Ureter (tissue), 1 donor: ENCODE data around the gene ANKRD35. TPM values are rescaled to one million over a fixed set of nuclear protein-coding genes. Genes with fewer than 3 reads are reported as not detected.
"Not testable (repeated sequence)": the region's sequence is repeated elsewhere in the genome, so short reads cannot be mapped to it uniquely, and the experiment has no call there.

ENCODE experiments used
- DNase-seq: peaks from one replicate; pipeline ENCODE4 v3.0.0-alpha.2; 2020; ENCODE audit warnings: low spot score
- total RNA-seq: library from RNA; stranded (reverse); gene quantifications from one replicate; pipeline ENCODE4 v1.2.4, GENCODE V29; 2023
- donor health status: DM: yes; HTN: yes; CAD: no.

The ANKRD35 gene, protein sequence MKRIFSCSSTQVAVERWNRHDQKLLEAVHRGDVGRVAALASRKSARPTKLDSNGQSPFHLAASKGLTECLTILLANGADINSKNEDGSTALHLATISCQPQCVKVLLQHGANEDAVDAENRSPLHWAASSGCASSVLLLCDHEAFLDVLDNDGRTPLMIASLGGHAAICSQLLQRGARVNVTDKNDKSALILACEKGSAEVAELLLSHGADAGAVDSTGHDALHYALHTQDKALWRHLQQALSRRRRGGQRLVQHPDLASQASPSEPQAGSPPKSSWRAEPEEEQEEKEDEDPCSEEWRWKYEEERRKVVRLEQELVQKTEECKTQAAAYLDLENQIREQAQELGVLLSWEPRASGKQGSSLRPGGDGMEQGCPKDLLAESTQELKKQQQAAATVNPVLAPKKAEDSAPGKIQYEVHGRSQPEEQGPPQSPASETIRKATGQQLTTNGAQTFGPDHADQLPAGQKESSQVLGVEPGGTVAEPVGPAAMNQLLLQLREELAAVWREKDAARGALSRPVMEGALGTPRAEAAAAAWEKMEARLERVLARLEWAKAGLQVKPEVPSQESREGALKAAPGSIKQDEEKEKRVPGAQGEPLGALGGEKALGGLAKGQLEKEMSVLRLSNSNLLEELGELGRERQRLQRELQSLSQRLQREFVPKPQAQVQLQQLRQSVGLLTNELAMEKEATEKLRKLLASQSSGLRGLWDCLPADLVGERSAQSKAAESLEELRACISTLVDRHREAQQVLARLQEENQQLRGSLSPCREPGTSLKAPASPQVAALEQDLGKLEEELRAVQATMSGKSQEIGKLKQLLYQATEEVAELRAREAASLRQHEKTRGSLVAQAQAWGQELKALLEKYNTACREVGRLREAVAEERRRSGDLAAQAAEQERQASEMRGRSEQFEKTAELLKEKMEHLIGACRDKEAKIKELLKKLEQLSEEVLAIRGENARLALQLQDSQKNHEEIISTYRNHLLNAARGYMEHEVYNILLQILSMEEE
- 4.2 TPM for total RNA-seq

DNA sequence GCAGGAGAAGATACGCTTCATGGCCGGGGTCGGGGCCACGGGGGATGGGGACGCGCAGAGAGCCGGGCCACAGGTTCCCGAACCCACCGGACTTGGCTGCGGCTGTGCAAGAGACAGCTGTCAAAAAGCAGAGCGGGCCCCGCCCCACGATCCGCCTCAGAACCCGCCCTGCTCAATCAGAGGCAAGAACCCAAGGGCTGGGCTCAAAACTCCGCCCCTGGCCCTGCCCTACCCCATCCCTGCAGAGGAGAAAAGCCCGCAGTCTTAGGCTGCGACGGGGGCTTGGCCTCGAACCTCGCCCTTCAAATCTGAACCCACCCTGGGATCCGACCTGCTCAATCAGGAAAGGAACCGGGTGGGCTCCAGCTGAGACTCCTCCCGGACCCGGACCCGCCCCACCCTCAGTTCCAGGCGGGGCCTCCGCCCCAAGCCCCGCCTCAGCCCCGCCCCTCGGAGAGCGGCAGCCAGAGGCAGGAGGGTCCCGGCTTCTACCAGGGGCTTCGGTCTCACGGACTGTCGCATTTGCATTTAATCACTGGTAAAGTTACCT lies at the start of gene ANKRD35:
TSS of gene ANKRD35 (minus strand) at position 129 of the 550 bp plus-strand sequence. CDS start at position 21, 108 bp downstream.
- peak; percentile 86 for DNase-seq

- DNase-seq, result not testable (repeated sequence)
These were observed 46.9 kb upstream of the ANKRD35 start for GRCh38 chr1:145932522-145933009.

- no peak for DNase-seq
These were observed 42.4 kb upstream of the ANKRD35 start for GRCh38 chr1:145927916-145928643.

- DNase-seq, result peak; percentile 98
These were observed 41.6 kb upstream of the ANKRD35 start, which contains the start of gene RBM8A for GRCh38 chr1:145927063-145927886. TSS of gene RBM8A (minus strand) at chr1:145927484. CDS start at chr1:145927426, 58 bp downstream.

DNA sequence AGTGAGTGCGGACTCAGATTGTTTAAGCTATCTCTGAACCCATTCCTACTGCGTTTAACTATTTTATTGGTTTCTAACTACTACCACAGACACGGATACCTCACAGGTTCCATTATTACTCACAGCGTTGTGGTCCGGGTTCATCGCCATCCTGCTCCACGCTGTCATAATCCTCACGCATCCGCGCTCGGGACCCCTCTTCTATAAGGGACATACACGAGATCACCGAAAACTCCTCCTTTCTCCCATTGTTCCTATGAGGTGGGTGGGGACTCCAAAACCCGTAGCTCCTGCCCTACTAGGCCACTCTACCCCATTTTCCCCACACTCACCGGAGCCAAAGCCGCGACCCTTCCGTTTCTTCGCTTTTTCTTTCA lies 41.0 kb upstream of the ANKRD35 start:
- no peak for DNase-seq

DNA sequence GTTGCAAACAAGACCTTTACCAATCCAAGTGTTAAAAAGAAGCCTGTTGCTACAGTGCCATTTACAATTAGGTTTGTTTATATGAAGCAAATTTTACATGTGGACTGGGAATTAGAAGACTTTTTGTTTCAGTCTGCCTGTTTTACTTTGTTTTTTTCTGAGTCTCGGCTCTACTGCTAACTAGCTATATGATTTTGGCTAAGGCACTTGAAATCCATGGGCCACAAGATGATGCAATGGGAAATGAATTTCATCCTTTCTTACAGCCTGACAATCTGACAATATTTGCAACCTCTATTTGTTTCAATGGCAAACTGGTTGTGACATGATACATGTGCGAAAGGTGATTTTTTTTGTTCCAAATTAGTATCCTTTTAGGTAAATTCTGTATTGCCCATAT lies 36.6 kb upstream of the ANKRD35 start:
- DNase-seq, result no peak

- not testable (repeated sequence) for DNase-seq
These were observed 34.6 kb upstream of the ANKRD35 start for GRCh38 chr1:145920297-145920696.

GRCh38 chr1:145918992-145919939 lies 33.6 kb upstream of the ANKRD35 start:
- peak; percentile 67 for DNase-seq

- DNase-seq, result peak; percentile 93
These were observed 32.7 kb upstream of the ANKRD35 start, which contains the start of gene PEX11B for GRCh38 chr1:145918144-145918991. TSS of gene PEX11B (minus strand) at chr1:145918717. CDS start at chr1:145918688, 29 bp downstream.

DNA sequence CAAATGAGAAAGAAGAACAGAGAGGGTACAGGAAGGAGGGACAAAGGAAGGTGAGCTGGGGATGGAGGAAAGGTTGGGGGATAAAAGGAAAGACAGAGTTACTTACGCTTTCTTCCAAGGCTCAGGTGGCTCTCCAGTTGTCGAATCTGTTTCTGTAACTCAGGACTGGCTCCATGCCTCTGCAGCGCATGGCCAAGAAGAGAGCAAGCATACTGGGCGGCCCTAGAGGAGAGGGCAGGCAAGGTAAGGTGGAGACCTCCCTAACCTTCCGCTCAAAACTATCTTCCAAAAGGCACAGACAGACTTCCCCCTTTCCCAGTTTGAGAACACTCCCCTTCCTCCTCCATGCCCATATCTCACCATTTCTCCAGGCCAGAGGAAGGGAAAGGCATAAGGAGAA lies 31.9 kb upstream of the ANKRD35 start:
- DNase-seq, result no peak

GRCh38 chr1:145916745-145917144 lies 31.1 kb upstream of the ANKRD35 start:
- DNase-seq, result no peak

DNA sequence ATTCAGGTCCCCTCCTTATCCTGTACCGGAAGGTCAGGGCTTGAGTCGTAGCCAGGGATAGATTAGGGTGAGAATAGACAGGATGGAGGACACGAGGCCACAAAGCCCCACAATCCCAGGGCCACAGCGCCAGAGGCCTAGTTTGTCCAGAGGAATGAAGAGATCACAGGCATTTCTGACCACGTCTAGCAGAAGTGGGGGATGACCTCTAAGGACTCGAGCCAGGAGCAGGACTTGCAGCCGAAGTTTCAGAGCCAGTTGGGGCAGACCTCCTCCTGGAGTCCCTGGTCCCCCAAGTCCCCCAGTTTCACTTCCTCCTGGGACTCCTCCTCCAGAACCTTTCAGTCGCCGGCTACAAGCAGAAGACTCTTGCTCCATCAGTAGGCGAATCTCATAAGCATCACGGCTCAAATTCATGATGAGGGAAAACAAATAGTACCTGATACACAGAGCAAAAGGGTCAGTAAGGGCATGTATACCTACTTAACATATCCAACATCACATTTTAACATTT lies 26.5 kb upstream of the ANKRD35 start:
- no peak for DNase-seq

GRCh38 chr1:145908653-145909052 lies 23.0 kb upstream of the ANKRD35 start:
- no peak for DNase-seq

- DNase-seq, result peak; percentile 36
These were observed 21.5 kb upstream of the ANKRD35 start for GRCh38 chr1:145906954-145907753.

DNA sequence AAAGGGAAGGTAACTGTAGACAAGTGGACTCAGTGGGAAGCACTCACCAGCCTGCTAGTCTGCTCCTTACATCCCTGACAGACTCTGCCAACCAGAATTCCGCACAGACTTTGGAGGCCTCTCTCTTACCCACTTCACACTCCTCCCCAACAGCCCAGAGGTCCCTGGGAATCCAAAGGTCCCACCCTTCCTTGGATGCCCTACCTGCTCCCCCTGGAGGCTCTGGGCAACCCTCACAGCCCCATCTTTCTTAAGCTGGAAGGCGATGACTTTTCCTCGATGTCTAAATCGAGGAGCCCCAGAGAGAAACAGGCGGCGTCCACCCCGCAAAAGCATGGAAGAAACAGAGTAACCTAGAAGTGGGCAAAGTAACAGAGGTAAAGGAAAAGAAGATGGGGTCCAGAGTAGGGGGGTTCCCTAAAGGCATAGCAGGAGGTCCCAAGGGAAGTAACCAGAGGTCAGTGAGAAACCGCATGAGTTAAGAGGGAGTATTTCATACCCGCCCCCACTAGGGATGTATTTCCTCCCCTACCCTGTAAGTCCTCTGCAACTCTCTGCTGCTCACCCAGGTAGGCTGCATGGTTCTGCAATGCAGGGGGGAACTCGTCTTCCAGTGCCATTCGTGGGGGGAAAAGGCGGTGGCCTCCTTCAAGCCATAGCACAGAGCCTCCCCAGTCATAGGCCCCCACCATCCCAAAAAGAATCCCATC lies 15.8 kb upstream of the ANKRD35 start:
- peak; percentile 17 for DNase-seq

DNA sequence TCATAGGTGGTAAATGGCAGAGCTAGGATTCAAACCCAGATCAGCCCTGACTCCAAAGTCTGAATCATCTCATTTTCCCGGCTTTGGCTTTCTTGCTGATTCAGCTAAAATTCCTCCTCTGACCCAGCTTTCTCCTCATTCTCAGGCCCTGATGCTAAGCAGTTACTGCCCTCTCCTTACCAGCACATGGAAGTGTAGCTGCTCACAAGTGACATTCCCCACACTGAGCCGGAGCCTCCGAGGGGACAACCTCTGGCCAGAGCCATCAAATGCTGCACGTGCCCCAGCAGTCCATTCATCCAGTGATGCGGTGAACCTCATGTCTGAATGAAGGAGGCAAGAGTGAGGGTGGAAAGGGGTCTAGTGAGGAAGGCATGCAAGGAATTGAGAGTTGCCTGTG lies 13.1 kb upstream of the ANKRD35 start:
- DNase-seq, result peak; percentile 34
